GM19035 (cell line): ENCODE measurements around the gene RBM10.

Source experiments
- ATAC-seq: cut with Tn5 transposase; IDR thresholded peaks from one replicate; pipeline ENCODE4 v1.9.1; 2021; ENCODE audit not compliant: unreplicated experiment

The RBM10 gene

GRCh38 chrX:47148946-47149345 lies 3.9 kb downstream of the RBM10 start:
- no peak for ATAC-seq

DNA sequence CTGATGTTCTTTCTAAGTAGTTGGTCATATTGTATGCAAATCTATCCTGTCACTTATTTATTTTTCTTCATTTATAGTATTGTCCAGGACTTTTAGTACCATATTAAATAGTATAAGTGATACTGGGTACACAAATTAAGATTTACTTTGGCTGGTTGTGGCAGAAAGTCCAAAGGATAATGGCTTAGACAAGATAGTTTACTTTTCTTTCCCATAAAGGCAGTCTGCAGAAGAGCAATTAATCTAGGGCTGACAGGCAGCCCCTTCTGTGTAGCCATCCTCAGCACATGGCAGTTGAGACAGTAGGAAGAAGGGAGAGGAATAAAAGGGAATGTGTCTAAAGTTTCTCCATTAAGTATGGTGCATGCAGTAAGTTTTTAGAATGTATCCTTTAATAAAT lies 6.4 kb downstream of the RBM10 start:
- no peak for ATAC-seq

DNA sequence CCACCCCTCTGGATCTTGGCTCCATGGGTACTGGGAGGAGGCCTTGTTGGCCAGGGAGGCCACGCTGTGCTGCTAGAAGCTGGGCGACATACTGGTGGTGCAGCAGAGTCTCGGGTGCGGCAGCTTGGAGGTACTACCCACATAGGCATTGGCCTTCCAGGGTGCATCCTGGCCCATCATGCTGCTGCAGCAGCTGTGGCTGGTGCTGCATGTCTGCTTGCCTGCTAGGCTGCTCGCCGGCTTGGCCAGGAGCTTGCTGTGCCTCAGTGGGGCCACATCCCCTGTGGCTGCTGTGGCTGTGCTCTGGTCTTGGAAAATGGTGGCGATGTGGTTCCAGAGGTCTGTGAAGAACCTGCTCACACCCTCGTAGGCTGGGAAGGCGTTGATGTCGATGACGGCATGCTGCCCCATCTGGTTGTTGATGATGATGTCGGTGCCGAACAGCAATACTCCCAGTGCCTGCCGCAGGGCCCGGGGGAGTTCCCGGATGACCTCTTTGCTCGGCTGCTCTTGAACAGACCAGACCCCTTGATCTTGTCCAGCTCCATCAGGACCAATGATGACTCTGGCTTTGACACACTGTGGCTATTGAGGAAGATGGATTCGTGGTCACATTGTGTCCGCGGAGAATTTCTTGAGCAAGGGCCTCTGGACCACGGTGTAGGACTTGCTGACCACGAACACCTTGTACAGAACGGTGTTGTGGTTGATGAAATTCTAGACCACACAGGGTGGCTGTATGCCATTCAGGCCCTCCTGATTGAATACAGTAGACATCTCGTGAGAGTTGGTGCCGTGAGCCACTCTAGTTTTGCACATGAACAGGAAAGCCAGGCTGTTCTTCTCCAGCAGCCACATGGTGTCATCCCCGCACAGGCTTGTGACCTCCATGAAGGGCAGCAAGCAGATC lies 11.8 kb downstream of the RBM10 start:
- no peak for ATAC-seq

DNA sequence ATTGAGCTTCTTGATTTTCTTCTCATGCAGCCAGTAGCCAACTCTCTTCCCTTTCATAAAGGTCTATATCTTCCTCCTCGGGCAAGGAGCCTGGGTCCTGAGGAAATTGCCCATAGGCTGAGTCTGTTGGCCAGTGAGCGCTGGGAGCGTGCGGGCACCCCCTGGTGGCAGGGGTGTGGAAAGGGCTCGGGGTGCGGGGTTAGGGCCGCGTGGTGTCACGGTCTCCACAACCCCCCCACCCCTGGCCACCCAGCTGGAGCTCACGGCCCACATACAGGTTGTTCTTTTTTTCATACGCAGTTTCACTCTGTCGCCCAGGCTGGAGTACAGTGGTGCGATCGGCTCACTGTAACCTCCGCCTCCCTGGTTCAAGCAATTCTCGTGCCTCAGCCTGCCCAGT lies 13.1 kb downstream of the RBM10 start:
- ATAC-seq, result no peak

DNA sequence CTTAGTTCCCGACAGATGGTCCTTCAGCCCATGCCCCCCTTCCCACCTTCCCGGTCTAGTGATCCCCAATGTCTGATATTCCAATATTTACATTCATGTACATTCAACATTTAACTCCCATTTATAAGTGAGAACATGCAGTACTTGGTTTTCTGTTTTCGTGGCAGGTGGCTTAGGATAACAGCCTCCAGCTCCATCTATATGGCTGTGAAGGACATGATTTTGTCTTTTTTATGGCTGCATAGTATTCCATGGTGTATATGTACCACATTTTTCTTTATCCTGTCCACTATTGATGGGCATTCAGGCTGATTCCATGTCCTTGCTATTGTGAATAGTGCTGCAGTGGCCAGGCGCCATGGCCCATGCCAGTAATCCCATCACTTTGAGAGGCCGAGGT lies 13.8 kb downstream of the RBM10 start:
- ATAC-seq, result no peak

- ATAC-seq, result no peak
Observed at GRCh38 chrX:47160781-47161180, 15.8 kb downstream of the RBM10 start.

DNA sequence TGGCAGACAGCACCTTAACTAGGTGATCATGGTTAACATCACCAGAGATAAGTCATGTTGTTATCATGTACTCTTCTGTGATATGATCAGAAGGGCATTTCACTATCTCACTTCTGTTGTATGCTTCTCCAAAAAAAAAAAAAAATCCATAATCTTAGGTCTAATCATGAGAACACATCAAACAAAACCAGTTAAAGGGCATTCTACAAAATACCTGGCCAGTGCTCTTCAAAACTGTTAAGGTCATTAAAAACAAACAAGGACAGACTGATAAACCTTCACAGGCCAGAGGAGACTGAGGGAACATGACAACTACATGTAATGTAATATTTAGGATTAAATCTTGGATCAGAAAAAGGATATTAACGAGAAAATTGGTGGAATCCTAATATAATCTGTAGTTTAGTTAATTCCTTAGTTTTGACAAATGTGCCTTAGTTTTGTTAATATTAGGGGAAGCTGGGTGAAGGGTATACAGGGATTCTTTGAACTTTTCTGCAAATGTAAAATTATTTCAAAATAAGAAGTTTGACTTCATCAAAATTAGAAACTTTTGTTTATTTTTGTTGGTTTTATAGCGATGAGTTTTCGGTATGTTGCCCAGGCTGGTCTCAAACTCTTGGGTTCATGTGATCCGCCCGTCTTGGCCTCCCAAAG lies 18.0 kb downstream of the RBM10 start:
- no peak for ATAC-seq

DNA sequence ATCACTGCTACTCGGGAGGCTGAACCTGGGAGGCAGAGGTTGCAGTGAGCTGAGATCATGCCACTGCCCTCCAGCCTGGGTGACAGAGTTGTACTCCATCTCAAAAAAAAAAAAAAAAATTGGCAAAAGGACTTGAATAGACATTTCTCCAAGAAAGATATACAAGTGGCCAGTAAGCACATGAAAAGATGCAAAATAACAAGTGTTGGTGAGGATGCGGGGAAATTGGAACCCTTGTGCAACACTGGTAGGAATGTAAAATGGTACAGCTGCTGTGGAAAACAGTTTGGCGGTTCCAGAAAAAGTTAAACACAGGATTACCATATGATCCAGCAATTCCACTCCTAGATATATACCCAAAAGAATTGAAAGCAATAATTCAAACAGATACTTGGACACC lies 19.4 kb downstream of the RBM10 start:
- ATAC-seq, result no peak

DNA sequence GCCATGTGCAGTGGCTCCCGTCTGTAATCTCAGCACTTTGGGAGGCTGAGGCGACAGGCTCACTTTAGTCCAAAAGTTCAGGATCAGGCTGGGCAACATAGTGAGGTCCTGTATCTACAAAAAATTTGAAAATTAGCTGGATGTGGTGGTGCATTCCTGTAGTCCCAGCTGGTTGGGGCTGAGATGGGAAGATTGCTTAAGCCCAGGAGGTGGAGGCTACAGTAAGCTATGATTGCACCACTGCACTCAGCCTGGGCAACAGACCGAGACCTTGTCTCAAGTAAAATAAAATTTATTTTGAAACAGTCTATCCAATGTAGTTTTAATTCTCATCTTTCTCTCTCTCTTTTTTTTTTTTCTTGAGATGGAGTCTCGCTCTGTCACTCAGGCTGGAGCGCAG lies 21.1 kb downstream of the RBM10 start:
- ATAC-seq, result no peak

GRCh38 chrX:47168495-47169073 lies 23.6 kb downstream of the RBM10 start:
- ATAC-seq, result no peak

GRCh38 chrX:47169273-47169672 lies 24.3 kb downstream of the RBM10 start:
- no peak for ATAC-seq

GRCh38 chrX:47169726-47170515 lies 24.9 kb downstream of the RBM10 start:
- no peak for ATAC-seq

- ATAC-seq, result no peak
Observed at GRCh38 chrX:47170861-47171692, 26.1 kb downstream of the RBM10 start.

GRCh38 chrX:47171996-47172395 lies 27.0 kb downstream of the RBM10 start:
- no peak for ATAC-seq

- ATAC-seq, result no peak
Observed at GRCh38 chrX:47172549-47172948, 27.5 kb downstream of the RBM10 start.

- ATAC-seq, result no peak
Observed at GRCh38 chrX:47172971-47173792, 28.2 kb downstream of the RBM10 start.

DNA sequence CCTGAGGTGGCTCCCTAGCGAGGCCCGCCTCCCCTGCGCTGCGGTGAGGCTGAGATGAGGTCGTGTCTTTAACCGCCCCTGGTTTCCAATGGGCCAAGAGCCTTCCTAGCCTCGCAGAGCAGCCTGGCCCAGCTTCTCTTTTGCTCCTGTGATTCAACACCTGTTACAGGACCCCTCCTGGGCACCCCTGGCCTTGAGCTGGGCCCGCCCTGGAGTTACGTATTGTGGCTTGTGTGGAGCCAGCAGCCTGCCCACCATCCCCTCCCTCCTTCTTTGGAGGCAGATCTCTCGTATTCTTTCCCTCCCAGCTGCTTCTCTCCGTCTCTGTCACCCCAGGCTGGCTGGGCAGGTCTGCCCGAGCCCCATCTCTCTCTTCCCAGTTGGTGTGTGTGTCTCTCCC lies 29.4 kb downstream of the RBM10 start:
- no peak for ATAC-seq

DNA sequence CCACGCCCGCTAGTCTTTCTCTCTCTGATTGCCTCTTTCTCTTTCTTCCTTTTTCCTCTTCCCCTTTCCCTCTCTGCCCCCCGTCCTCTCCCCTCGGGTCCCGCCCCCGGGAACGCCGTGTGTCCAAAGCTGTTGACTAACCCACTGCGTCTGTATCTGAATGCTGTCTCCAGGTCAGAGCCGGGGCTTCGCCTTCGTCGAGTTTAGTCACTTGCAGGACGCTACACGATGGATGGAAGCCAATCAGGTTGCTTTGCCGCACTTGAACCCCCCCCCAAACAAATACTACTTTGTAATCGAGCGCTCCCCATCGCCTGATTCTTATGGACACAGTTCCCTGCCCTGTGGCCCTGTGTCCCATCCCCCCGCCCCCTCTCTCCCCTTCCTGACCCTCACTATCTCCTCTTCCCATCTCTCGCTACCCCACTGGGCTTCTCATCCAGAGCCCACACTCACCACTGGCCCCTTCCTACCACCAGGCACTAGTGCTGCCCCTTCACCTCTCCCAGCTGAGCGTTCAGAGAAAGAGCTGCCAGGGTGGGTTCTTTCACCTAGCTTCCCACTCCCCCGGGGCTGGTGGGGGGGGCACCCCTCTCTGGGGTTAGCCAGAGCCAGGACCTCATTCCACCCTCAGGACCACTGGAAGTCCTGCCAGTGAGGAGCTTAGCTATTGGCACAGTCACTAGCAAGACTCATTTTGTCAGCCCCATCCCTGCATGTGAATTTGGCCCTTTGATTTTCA lies 30.0 kb downstream of the RBM10 start:
- ATAC-seq, result no peak

DNA sequence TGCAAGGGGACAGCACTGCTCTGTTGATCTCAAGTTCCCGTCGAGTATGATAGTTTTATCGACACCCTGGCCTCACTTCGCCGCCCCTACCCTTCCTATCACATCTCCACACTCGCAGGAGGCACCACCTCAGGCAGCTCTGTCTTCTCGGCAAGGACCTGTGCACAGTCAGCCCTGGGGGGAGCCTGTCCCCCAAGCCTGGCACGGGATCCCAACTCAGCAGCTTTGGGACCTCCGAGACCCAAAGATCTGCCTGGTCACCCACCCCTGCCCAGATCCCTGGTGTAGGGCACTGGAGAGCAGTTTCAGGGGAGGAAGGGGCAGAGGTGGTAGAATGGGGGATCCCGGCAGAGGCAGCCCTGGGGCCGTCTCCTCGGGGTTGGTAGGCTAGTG lies 30.6 kb downstream of the RBM10 start:
- no peak for ATAC-seq
